IMR-90 (cell line): Measurements from ENCODE around the gene AKT3. TPM values are rescaled to one million over a fixed set of nuclear protein-coding genes. Genes with fewer than 3 reads are reported as not detected.

Experiments
- ATAC-seq: fragments of 200-7000 bp; cut with Tn5 transposase; 2 replicates; pipeline ENCODE4 v1.9.1; 2020; ENCODE audit warnings: low read depth, mild to moderate bottlenecking, moderate library complexity
- BruUV-seq: library from RNA; stranded (reverse); fragments of 400-500 nt; replicated peaks from 2 replicates; lab custom pipeline; 2021; lab: Mats Ljungman, UMichigan
- CTCF ChIA-PET: fragments of 300-600 bp; formaldehyde crosslinking; extraction: SDS; loops from one replicate; lab custom pipeline; 2021; ENCODE audit warnings: antibody characterized with exemption; lab: Yijun Ruan, JAX
- POLR2A ChIA-PET: fragments of 300-600 bp; sonication (Branson Sonifier 250); formaldehyde crosslinking; loops from one replicate; lab custom pipeline; 2022; ENCODE audit warnings: antibody characterized with exemption; ENCODE audit not compliant: unreplicated experiment; lab: Charles Lee
- DNase-seq: peaks from one replicate; pipeline ENCODE4 v3.0.0; 2013
- H2AFZ ChIP-seq: replicated peaks from 2 replicates; pipeline ENCODE3; 2013; ENCODE audit warnings: low read length, mild to moderate bottlenecking; ENCODE audit not compliant: poor library complexity
- H2AK5ac ChIP-seq: 2 replicates; pipeline ENCODE4 v1.6.1; 2013; ENCODE audit warnings: low read depth, low read length, inconsistent platforms
- H2AK9ac ChIP-seq: replicated peaks from 2 replicates; pipeline ENCODE3; 2013; ENCODE audit warnings: mild to moderate bottlenecking, low read depth, low read length, moderate library complexity; ENCODE audit not compliant: poor library complexity
- H2BK120ac ChIP-seq: 2 replicates; pipeline ENCODE4 v1.6.1; 2013; ENCODE audit warnings: low read depth, low read length, inconsistent platforms
- H2BK15ac ChIP-seq: 3 replicates; pipeline ENCODE4 v1.6.1; 2013; ENCODE audit warnings: low read depth, low read length, inconsistent platforms
- H2BK20ac ChIP-seq: 2 replicates; pipeline ENCODE4 v1.6.1; 2013; ENCODE audit warnings: low read depth, mild to moderate bottlenecking, inconsistent platforms, low read length, moderate library complexity
- H2BK5ac ChIP-seq: 2 replicates; pipeline ENCODE4 v1.6.1; 2013; ENCODE audit warnings: mild to moderate bottlenecking, low read depth, low read length, inconsistent platforms; ENCODE audit not compliant: poor library complexity, severe bottlenecking
- H3K14ac ChIP-seq: replicated peaks from 2 replicates; pipeline ENCODE4 v1.6.1; 2013; ENCODE audit warnings: low read depth, low read length, inconsistent platforms
- H3K18ac ChIP-seq: 2 replicates; pipeline ENCODE4 v1.6.1; 2013; ENCODE audit warnings: low read depth, low read length, control low read depth
- H3K23ac ChIP-seq: 2 replicates; pipeline ENCODE4 v1.6.1; 2013; ENCODE audit warnings: low read depth, low read length, inconsistent platforms
- H3K27ac ChIP-seq: 2 replicates; pipeline ENCODE4 v1.5.1; 2013; ENCODE audit warnings: mild to moderate bottlenecking, control low read depth, low read length; ENCODE audit not compliant: insufficient read depth
- H3K27me3 ChIP-seq: 2 replicates; pipeline ENCODE4 v1.6.1; 2013; ENCODE audit warnings: low read length; ENCODE audit not compliant: control insufficient read depth, insufficient read depth
- H3K36me3 ChIP-seq: 2 replicates; pipeline ENCODE4 v1.6.1; 2013; ENCODE audit warnings: low read length, mixed read lengths; ENCODE audit not compliant: control insufficient read depth, insufficient read depth
- H3K4ac ChIP-seq: 2 replicates; pipeline ENCODE4 v1.6.1; 2013; ENCODE audit warnings: low read depth, low read length, inconsistent platforms
- H3K4me1 ChIP-seq: 2 replicates; pipeline ENCODE4 v1.6.1; 2013; ENCODE audit warnings: low read length, mixed read lengths; ENCODE audit not compliant: control insufficient read depth, insufficient read depth
- H3K4me2 ChIP-seq: 2 replicates; pipeline ENCODE4 v1.6.1; 2013; ENCODE audit warnings: low read depth, mild to moderate bottlenecking, control low read depth, low read length, moderate library complexity
- H3K4me3 ChIP-seq: 2 replicates; pipeline ENCODE4 v1.5.1; 2013; ENCODE audit warnings: low read depth, mild to moderate bottlenecking, control low read depth, low read length, moderate library complexity; ENCODE audit not compliant: insufficient read depth
- H3K56ac ChIP-seq: 2 replicates; pipeline ENCODE4 v1.6.1; 2013; ENCODE audit warnings: low read length, inconsistent platforms; ENCODE audit not compliant: insufficient read depth; ENCODE audit errors: extremely low read depth
- H3K79me1 ChIP-seq, 2 experiments: 2 replicates each; pipeline ENCODE4 v1.6.1; 2013; ENCODE audit warnings: low read length in 2 of 2, inconsistent platforms in 1 of 2, low read depth in 1 of 2
- H3K9ac ChIP-seq: 2 replicates; pipeline ENCODE4 v1.6.1; 2013; ENCODE audit warnings: low read depth, low read length, control low read depth
- H3K9me1 ChIP-seq: 2 replicates; pipeline ENCODE4 v1.6.1; 2013; ENCODE audit warnings: low read length, inconsistent platforms; ENCODE audit not compliant: insufficient read depth
- H3K9me3 ChIP-seq: 2 replicates; pipeline ENCODE4 v1.6.1; 2013; ENCODE audit warnings: low read length; ENCODE audit not compliant: control insufficient read depth, insufficient read depth
- H4K20me1 ChIP-seq: 2 replicates; pipeline ENCODE4 v1.6.1; 2013; ENCODE audit warnings: low read length, inconsistent platforms; ENCODE audit not compliant: insufficient read depth
- H4K5ac ChIP-seq: 2 replicates; pipeline ENCODE4 v1.6.1; 2013; ENCODE audit warnings: mild to moderate bottlenecking, low read depth, low read length, control low read depth
- H4K8ac ChIP-seq, 2 experiments: 2 replicates each; pipeline ENCODE4 v1.6.1; 2013; ENCODE audit warnings: low read depth in 2 of 2, low read length in 2 of 2, control low read depth in 1 of 2, inconsistent platforms in 1 of 2
- H4K91ac ChIP-seq: 2 replicates; pipeline ENCODE4 v1.6.1; 2013; ENCODE audit warnings: low read depth, low read length, inconsistent platforms; ENCODE audit not compliant: insufficient read depth
- CHD1 ChIP-seq: IDR thresholded peaks from 2 replicates; pipeline ENCODE4 v1.6.1; 2012; ENCODE audit warnings: low read depth, low read length, improper control_type of control experiment
- FOS ChIP-seq: fragments of 150-350 bp; IDR thresholded peaks from 2 replicates; pipeline ENCODE4 v1.6.1; 2016; ENCODE audit warnings: low read depth, low read length
- MAFK ChIP-seq: IDR thresholded peaks from 2 replicates; pipeline ENCODE4 v1.6.1; 2012; ENCODE audit warnings: low read depth, low read length, improper control_type of control experiment
- WGBS, 2 experiments: methylation state at CpG; one replicate each; pipeline versions ENCODE4 v1.1.5 to v1.1.7; 2013; ENCODE audit warnings: missing lambda C conversion rate in 2 of 2; ENCODE audit not compliant: insufficient read length in 1 of 2; ENCODE audit errors: extremely low coverage in 2 of 2; 5-methylcytosine and 5-hydroxymethylcytosine counted together
- dilution Hi-C: fragments of 300-500 bp; cut with HindIII; formaldehyde crosslinking; loops from one replicate; pipeline ENCODE4 v1.14.3; 2018; ENCODE audit warnings: low sequenced_read_pairs; ENCODE audit not compliant: unreplicated experiment
- in situ Hi-C: fragments of 300-500 bp; cut with MboI; formaldehyde crosslinking; loops from 3 replicates; pipeline ENCODE4 v1.14.3; 2019; ENCODE audit warnings: low sequenced_read_pairs, inconsistent platforms, mixed read lengths
- intact Hi-C: fragments of 100-400 bp; cut with micrococcal nuclease; formaldehyde crosslinking; loops from 2 replicates; pipeline ENCODE4 v1.10.0; 2022
- polyA plus RNA-seq, 3 experiments: library from polyadenylated mRNA; depleted of rRNA; stranded (reverse); fragments of >200 nt; gene quantifications; 2 replicates each; pipeline ENCODE4 v1.2.3, GENCODE V29; 2012; ENCODE audit warnings: low replicate concordance in 1 of 3
- total RNA-seq: library from RNA; depleted of rRNA; stranded (reverse); fragments of >200 nt; gene quantifications from 2 replicates; pipeline ENCODE4 v1.2.3, GENCODE V29; 2012

AKT3 gene
- total and polyA plus RNA-seq, 2 of the 4 experiments (the other 2 are of a cell fraction): 15.2 to 19.4 TPM

GRCh38 chr1:243765676-243766075, 84.4 kb downstream of the AKT3 start:
- no peak for ATAC-seq
- Histone ChIP-seq H4K5ac (no peak overlapping the region), H3K4me3 (no peak overlapping the region), H3K4me1 (no peaks in the 10 kb centered on the region), H4K91ac (no peak overlapping the region), H3K36me3 (no peaks in the 10 kb centered on the region), H3K27ac (no peak overlapping the region), H3K23ac (no peak overlapping the region), H3K9me3 (no peaks in the 10 kb centered on the region), H3K9ac (no peak overlapping the region), H2AFZ (no peak overlapping the region), H2BK5ac (no peak overlapping the region), H3K14ac (no peak overlapping the region), H3K18ac (no peak overlapping the region), H3K4ac (no peak overlapping the region), H2BK15ac (no peak overlapping the region), H3K27me3 (no peaks in the 10 kb centered on the region), H3K9me1 (no peaks in the 10 kb centered on the region), H4K8ac (no peak overlapping the region), H3K4me2 (no peak overlapping the region), H2AK9ac (no peak overlapping the region), H3K79me1 (peaks cover 5 to 26% of the 10 kb centered on the region in 2 experiments), H2BK120ac (no peak overlapping the region), H4K20me1 (peaks cover 3% of the 10 kb centered on the region; the same call in 1 of the 2 replicates), H3K56ac (no peak overlapping the region), H2BK20ac (no peak overlapping the region), H2AK5ac (no peak overlapping the region)
- no TSS peak for BruUV-seq
- WGBS, 2 experiments: no CpG with 5 or more reads among the region's 2 CpGs
- dilution Hi-C loops (no loop called here), intact Hi-C loops (no loop called here), in situ Hi-C loops (no loop called here)
- ChIA-PET POLR2A (no interaction called here), CTCF (no interaction called here)
- no peak for TF ChIP-seq CHD1
- TF ChIP-seq FOS: no peak
- no peak for TF ChIP-seq MAFK
- DNase-seq: no peak
